Vagina (tissue), 2 donors: ENCODE measurements around the gene EHMT1.

ENCODE experiments used
- POLR2A ChIP-seq, 2 donors: fragments of 450-650 bp; IDR thresholded peaks; one replicate each; pipeline ENCODE4 v1.6.1; 2017; ENCODE audit warnings: antibody characterized with exemption in 2 of 2, mild to moderate bottlenecking in 2 of 2, moderate library complexity in 2 of 2
- TF ChIP-seq, protein P1 (sequence below), 3 experiments: fragments of 450-650 bp in 2 of 3; fragments of 200-600 bp in 1 of 3; sonication (generic) in 1 of 3; IDR thresholded peaks; one replicate each; pipeline ENCODE4 v1.5.1; 2017 to 2019; ENCODE audit warnings: antibody characterized with exemption in 3 of 3, mild to moderate bottlenecking in 2 of 3, moderate library complexity in 2 of 3

DNA sequence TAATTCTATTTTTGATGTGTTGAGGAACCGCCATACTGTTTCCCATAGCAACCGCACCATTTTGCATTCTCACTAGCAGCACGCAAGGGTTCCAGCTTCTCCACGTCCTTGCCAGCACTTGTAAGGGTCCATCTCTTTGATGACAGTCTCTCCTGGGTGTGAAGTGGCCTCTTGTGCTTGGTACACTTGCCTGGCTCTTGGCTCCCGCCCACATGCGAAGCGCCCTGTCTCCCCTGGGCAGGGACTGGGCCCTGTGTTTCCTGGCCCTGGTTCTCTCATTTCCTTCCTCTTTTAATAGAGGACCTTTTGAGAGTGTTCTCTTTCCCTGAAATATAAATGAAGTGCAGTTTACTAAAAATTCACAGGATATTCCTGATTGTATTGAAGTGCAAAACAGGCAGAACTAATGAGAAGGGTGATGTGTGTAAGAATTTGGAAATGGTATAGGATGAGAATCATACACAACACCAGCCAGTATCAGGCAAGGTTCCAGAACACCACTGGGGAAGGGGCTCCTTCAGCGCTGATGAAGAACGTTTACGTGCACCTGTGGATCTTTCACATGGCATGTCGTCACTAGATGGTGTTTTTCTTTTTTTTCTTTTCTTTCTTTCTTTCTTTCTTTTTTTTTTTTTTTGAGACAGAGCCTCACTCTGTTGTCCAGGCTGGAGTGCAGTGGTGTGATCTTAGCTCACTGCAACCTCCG lies 73.0 kb downstream of the EHMT1 start:
- TF ChIP-seq, protein P1, sequence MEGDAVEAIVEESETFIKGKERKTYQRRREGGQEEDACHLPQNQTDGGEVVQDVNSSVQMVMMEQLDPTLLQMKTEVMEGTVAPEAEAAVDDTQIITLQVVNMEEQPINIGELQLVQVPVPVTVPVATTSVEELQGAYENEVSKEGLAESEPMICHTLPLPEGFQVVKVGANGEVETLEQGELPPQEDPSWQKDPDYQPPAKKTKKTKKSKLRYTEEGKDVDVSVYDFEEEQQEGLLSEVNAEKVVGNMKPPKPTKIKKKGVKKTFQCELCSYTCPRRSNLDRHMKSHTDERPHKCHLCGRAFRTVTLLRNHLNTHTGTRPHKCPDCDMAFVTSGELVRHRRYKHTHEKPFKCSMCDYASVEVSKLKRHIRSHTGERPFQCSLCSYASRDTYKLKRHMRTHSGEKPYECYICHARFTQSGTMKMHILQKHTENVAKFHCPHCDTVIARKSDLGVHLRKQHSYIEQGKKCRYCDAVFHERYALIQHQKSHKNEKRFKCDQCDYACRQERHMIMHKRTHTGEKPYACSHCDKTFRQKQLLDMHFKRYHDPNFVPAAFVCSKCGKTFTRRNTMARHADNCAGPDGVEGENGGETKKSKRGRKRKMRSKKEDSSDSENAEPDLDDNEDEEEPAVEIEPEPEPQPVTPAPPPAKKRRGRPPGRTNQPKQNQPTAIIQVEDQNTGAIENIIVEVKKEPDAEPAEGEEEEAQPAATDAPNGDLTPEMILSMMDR (IDR thresholded peaks at IDR 0.05): no peak
- TF ChIP-seq POLR2A (IDR thresholded peaks at IDR 0.05): no peak
